Activated CD8-positive, alpha-beta memory T cell treated with anti-CD3 and anti-CD28 coated beads, Interleukin-2, amount 50 U/mL, for 24 hours (primary cell): ENCODE results near the gene STARD9.
A peak's percentile ranks its signal among the peaks of the same experiment; 100 is the strongest.

Source experiments
- DNase-seq: peaks from one replicate; pipeline ENCODE4 v3.0.0-alpha.2; 2020; ENCODE audit errors: extremely low read depth

Gene STARD9

GRCh38 chr15:42694398-42694797 lies 119.0 kb downstream of the STARD9 start:
- no peak for DNase-seq

DNA sequence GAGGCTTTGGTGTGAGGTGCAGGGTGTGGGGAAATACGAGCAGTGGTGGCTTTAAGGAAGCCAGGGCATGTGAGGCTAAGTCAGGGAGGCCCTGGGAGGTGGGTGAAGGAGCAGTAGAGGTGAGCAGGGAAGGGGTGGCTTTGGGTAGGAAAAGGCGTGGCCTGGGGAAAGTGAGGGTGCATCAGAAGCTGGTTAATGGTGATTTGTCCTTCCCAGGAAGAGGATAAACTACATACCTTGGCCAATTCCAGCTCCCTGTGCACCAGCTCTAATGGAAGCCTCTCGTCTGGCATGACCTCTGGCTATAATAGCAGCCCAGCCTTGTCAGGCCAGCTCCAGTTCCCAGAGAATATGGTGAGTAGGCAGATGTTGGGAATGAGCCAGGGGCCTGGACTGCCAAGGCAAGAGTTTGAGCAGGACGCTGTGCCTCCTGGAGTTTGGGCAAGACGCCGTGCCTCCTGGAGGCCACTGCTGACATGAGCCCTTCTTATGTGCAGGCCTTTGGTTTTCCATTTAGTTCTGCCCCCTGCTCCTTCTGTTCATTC lies 120.2 kb downstream of the STARD9 start:
- no peak for DNase-seq

DNA sequence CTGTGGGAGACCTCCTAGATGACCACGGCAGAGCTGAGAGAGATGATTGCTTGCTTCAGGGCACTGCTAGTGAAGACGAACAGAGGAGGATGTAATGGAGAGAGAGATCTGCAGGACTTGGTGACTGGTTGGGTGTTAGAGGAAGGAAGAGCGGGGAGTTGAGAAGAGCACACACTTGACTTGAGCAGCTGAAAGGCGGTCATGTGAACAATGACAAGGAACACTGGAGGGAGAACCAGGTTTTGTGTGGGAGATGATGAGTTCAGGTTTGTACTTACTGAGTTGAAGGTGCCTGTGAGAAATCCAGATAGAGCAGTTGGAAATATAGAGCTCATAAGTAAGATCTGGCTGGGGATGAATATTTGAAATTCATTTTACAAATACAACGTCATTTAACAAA lies 121.2 kb downstream of the STARD9 start:
- DNase-seq, result no peak

DNA sequence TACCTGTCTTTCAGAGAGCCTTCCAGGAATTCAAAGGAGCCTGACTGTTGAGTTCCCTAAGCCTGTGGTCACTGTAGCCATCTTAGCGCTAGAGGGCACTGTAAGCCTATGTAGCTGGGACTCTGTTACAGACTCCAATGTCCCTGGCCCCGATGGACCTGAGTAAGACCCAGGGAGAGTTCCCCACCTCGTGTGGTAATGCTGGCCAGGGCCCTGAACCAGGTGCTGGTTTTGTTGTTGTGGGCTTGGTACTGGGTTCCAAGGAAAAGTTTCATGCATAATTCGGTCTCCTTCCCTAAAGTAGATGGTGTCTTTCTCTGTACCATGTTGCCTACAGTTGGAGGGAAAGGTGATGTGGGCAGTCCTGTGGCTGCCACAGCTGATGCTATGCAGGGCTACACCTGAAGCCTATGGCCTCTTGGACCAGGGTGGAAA lies 129.1 kb downstream of the STARD9 start:
- DNase-seq, result peak; percentile 13

GRCh38 chr15:42705336-42705735 lies 129.9 kb downstream of the STARD9 start:
- DNase-seq, result no peak

GRCh38 chr15:42707068-42707467 lies 131.7 kb downstream of the STARD9 start:
- no peak for DNase-seq

- DNase-seq, result no peak
Measured at GRCh38 chr15:42707873-42708544, 132.6 kb downstream of the STARD9 start.

DNA sequence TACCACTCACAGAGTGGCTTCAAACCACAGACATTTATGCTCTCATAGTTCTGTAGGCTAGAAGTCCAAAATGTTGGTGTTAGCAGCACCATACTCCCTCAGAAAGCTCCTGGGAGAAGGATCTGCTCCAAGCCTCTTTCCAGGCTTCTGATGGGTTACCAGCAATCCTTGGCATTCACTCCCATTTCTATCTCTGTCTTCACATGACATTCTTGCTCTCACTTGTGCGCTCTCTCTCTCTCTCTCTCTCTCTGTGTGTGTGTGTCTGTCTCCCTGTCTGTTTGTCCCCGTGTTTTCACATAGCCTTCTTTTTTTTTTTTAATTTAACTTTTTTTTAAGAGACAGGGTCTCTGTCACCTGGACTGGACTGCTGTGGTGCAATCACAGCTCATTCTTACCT lies 135.3 kb downstream of the STARD9 start:
- DNase-seq, result no peak

- DNase-seq, result no peak
Measured at GRCh38 chr15:42711746-42712145, 136.3 kb downstream of the STARD9 start.

DNA sequence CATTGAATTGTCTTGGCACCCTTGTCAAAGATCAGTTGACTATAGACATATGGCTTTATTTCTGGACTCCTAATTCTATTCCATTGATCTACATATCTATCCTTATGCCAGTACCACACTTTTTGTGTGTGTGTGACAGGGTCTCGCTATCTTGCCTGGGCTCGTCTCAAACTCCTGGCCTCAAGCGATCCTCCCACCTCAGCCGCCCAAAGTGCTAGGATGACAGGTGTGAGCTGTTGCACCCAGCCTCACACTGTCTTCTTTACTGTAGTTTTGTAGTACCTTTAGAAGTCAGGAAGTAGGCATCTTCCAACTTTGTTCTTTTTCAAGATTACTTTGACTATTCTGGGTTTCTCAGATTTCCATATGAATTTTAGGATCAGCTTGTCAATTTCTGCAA lies 137.2 kb downstream of the STARD9 start:
- no peak for DNase-seq

DNA sequence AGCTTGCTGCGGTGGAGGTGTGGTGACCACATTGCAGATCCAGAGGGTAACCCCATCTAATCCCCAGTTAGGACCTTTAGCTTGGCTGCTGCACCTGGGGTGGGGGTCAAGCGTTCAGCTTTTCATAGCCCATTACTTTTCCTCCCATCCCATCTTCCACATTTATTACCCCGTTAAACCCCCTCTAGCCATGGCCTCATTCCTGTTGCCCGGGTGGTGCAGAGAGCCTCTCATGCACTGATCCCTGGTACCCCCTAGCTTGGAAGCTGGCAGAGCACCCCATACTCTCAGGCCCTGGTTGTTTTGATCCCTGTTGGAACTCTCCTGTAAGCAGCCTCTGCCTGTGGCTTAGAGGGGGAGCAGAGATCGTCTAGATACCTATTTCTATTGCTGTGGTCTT lies 140.7 kb downstream of the STARD9 start:
- no peak for DNase-seq

GRCh38 chr15:42716626-42717025 lies 141.2 kb downstream of the STARD9 start:
- no peak for DNase-seq

GRCh38 chr15:42719043-42719442 lies 143.6 kb downstream of the STARD9 start:
- DNase-seq, result no peak

GRCh38 chr15:42720071-42720470 lies 144.7 kb downstream of the STARD9 start:
- DNase-seq, result no peak

GRCh38 chr15:42721016-42721415 lies 145.6 kb downstream of the STARD9 start:
- DNase-seq, result no peak

DNA sequence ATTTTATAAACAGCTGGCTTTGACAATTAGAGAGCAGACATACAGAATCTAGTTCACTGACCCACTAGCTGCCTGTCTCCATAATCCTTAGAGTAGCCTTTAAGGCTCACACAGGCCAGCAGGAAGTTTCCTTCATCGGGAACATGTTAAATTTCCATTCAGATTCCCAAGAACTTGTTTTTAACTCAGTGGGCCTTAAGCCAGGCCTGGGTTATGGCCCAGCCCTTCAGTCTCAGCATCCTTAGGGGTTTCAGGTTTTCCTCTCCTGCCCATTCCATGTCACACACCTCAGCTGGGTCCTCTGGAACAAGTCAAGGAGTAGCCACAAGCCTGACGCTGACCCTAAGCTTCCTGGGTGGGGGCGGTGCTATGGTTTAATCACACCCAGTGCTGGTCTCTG lies 146.5 kb downstream of the STARD9 start:
- no peak for DNase-seq

DNA sequence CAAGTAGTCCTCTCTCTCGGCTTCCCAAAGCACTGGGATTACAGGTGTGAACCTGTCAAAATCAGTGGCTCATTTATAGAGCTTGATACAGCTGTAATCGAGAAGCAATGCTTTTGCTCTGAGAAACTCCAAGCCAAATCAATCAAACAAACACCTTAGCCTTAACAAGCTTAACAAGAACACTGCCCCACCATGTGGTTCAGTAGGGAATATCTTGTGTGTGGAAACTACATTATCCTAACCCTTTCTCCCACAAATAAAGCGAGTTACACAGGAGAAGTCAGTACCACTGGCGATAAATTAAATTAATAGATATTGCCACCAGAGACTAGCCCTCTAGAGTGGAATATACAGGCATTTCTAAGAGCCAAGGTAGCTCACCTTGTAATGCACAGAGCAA lies 147.7 kb downstream of the STARD9 start:
- DNase-seq, result no peak

DNA sequence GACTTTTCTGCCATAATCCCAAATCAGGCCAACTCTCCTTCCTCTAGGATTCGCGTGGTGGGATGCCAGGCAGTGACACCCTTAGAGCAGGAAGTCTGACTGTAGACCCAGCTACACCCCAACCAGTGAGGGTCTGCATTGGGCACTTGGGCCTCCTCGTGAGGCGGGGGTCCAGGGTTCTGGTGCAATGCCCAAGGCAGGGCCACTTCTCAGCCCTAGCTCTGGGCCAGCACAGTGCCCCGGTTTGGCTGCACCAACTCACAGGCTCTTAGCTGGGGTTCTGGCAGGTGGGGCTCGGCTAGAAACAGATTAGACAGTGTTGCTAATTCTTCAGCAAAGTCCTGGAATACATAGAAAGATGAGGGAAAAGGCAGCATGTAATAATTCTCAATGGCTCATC lies 148.9 kb downstream of the STARD9 start:
- DNase-seq, result no peak

DNA sequence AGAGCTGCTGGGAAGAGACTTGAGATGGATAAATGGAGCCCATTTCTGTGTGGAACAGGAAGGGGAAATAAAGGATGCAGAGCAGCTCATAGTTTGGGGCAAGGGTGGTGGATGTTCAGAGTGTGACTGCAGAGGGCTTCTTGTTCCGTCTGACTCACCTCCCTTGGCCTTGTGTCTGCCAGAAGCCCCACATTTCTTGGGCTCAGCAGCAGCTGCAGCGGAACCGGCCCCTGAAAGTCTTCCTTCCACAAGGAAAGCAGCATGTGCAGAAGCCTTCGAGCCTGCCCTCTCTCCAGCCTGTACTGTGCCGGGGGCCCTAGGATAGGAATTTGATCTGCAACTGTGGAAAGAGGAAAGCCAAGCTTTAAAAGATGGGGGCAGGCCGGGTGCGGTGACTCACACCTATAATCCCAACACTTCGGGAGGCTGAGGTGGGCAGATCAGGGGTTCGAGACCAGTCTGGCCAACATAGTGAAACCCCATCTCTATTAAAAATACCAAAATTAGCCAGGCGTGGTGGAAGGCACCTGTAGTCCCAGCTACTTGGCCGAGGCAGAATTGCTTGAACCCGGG lies 150.0 kb downstream of the STARD9 start:
- DNase-seq, result no peak

- no peak for DNase-seq
Measured at GRCh38 chr15:42726114-42726513, 150.7 kb downstream of the STARD9 start.

GRCh38 chr15:42727750-42728381 lies 152.5 kb downstream of the STARD9 start:
- DNase-seq, result no peak

DNA sequence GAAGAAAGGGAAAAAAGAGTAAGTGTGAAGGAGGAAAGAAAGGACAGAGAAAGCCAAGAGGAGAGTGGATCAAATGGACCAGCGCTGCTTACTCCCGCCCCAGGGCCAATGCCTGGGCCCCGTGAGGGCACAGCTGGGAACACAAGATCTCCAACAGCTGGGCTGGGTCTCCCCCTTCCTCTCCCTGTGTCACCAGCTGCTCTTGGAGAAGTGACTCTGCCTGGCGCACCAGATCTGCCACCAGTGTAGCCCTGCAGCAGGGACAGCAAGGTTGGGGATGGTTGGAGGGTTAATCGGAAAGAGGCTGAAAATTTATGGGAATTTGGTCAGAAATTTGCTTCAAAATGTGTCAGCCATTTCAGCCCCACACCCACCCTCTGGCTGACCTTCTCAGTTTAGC lies 153.2 kb downstream of the STARD9 start:
- no peak for DNase-seq

- no peak for DNase-seq
Measured at GRCh38 chr15:42728972-42729371, 153.6 kb downstream of the STARD9 start.
